MCF 10A (cell line): ENCODE results near the gene ATG7. TPM values are rescaled to one million over a fixed set of nuclear protein-coding genes. Genes with fewer than 3 reads are reported as not detected.

Experiments used
- BruUV-seq: library from RNA; stranded (reverse); fragments of 400-500 nt; replicated peaks from 2 replicates; lab custom pipeline; 2021; lab: Mats Ljungman, UMichigan
- CTCF ChIA-PET: fragments of 300-600 bp; sonication (Branson Sonifier 250); formaldehyde crosslinking; extraction: SDS; loops from one replicate; lab custom pipeline; 2021; ENCODE audit warnings: antibody characterized with exemption, inconsistent platforms; lab: Yijun Ruan, JAX
- POLR2A ChIA-PET: fragments of 300-600, 350-650 bp; sonication (Branson Sonifier 250); formaldehyde crosslinking; extraction: SDS; loops from one replicate; lab custom pipeline; 2020; ENCODE audit warnings: antibody characterized with exemption, inconsistent platforms; lab: Yijun Ruan, JAX
- DNase-seq: peaks from one replicate; pipeline ENCODE4 v3.0.0-alpha.2; 2018; ENCODE audit not compliant: unreplicated experiment
- H3K27ac Mint-ChIP-seq: one replicate; pipeline ENCODE4 v1.8.0; 2022; ENCODE audit warnings: mild to moderate bottlenecking, low read depth, mixed read lengths; ENCODE audit not compliant: unreplicated experiment
- H3K27me3 Mint-ChIP-seq: one replicate; pipeline ENCODE4 v1.8.0; 2022; ENCODE audit warnings: mixed read lengths; ENCODE audit not compliant: insufficient read depth, unreplicated experiment
- H3K36me3 Mint-ChIP-seq: one replicate; pipeline ENCODE4 v1.8.0; 2022; ENCODE audit warnings: mild to moderate bottlenecking, moderate library complexity, mixed read lengths; ENCODE audit not compliant: insufficient read depth, unreplicated experiment
- H3K4me1 Mint-ChIP-seq: one replicate; pipeline ENCODE4 v1.8.0; 2022; ENCODE audit warnings: mixed read lengths; ENCODE audit not compliant: insufficient read depth, unreplicated experiment
- H3K4me3 Mint-ChIP-seq: one replicate; pipeline ENCODE4 v1.8.0; 2022; ENCODE audit warnings: mild to moderate bottlenecking, moderate library complexity, mixed read lengths; ENCODE audit not compliant: unreplicated experiment
- H3K9me3 Mint-ChIP-seq: one replicate; pipeline ENCODE4 v1.8.0; 2022; ENCODE audit warnings: mixed read lengths; ENCODE audit not compliant: unreplicated experiment
- CTCF ChIP-seq: fragments of 200-600 bp; IDR thresholded peaks from one replicate; pipeline ENCODE4 v1.8.0; 2022; ENCODE audit warnings: antibody characterized with exemption, mild to moderate bottlenecking; ENCODE audit not compliant: unreplicated experiment
- intact Hi-C: fragments of 100-400 bp; cut with micrococcal nuclease; formaldehyde crosslinking; loops from 2 replicates; pipeline ENCODE4 v1.14.1; 2022
- total RNA-seq: library from RNA; stranded (reverse); gene quantifications from 2 replicates; pipeline ENCODE4 v1.2.3, GENCODE V29; 2022

Gene ATG7
- total RNA-seq, 1 experiment from 2014 or later = 54.0 TPM

DNA sequence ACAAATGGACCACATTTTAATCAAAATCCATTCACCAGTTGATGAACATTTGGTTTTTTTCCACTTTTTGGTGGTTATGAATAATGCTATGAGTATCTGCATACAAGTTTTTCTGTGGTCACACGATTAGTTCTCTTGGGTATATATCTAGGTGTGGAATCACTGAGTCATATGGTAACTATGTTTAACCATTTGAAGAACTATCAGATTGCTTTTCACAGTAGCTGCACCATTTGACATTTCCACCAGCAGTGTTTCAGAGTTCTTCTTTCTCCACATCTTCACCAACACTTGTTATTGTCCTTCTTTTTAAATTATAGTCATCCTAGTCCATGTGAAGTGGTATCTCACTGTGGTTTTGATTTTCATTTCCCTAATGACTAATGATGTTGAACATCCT is 33.3 kb upstream of the ATG7 start:
- peak; percentile 58 for DNase-seq
- peak overlapping the region; percentile 82 for H3K27ac Mint-ChIP-seq
- H3K9me3 Mint-ChIP-seq = no peaks in the 10 kb centered on the region
- no peaks in the 10 kb centered on the region for H3K27me3 Mint-ChIP-seq
- intact Hi-C loops = loop anchor here (1.0 to 5.0 kb wide), 2 partner anchors 33 to 50 kb away; partner anchors contain the start of gene ATG7
- H3K4me3 Mint-ChIP-seq = peak overlapping the region; percentile 32
- peaks cover 26% of the 10 kb centered on the region for H3K4me1 Mint-ChIP-seq
- CTCF ChIA-PET = interaction anchor here (0.6 to 3.9 kb wide), 3 partner anchors 74 to 178 kb away, joined by 3 to 80 read pairs (median 4); no protein-coding TSS in a partner anchor
- peaks cover under 1% of the 10 kb centered on the region for H3K36me3 Mint-ChIP-seq
- TF ChIP-seq CTCF = no peak
- POLR2A ChIA-PET = interaction anchor here (0.6 to 5.5 kb wide), 12 partner anchors 9 to 609 kb away, joined by 3 to 35 read pairs (median 4); partner anchors contain the start of genes ATG7 and VGLL4
- BruUV-seq = no TSS peak

- H3K4me3 Mint-ChIP-seq = no peak overlapping the region
- no peak for TF ChIP-seq CTCF
- POLR2A ChIA-PET = interaction anchor here (0.7 to 5.5 kb wide), 6 partner anchors 8 to 404 kb away, joined by 3 to 35 read pairs (median 3); partner anchors contain the start of gene VGLL4
- H3K36me3 Mint-ChIP-seq = no peaks in the 10 kb centered on the region
- CTCF ChIA-PET = interaction anchor here (0.9 to 1.2 kb wide), 3 partner anchors 13 to 179 kb away, joined by 3 to 4 read pairs (median 3); no protein-coding TSS in a partner anchor
- no peaks in the 10 kb centered on the region for H3K27me3 Mint-ChIP-seq
- no TSS peak for BruUV-seq
- no peak for DNase-seq
- no peaks in the 10 kb centered on the region for H3K9me3 Mint-ChIP-seq
- intact Hi-C loops = loop anchor here (5.0 kb wide), 1 partner anchor 33 kb away; the partner anchor contains the start of gene ATG7
- H3K4me1 Mint-ChIP-seq = peaks cover 30% of the 10 kb centered on the region
- peak overlapping the region; percentile 82 for H3K27ac Mint-ChIP-seq
These were observed 32.4 kb upstream of the ATG7 start for GRCh38 chr3:11239796-11240195.

DNA sequence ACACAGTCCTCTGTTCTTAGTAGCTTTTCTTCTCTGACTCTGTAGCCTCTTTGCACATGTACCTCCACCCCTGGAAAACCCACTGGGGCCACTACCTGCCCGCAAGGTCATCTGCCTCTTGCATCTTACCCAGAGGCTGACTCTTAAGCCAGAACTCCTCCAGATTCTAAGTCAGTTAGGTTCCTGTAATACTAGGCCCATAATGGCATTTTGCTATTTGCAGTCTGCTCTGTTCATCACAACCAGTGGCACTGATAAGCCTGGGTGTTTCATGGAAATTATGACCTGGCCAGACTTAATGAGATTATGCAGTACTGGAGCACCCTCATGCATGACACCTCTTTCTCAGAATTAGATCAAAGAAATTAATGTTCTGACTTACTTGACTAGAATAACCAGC is 31.7 kb upstream of the ATG7 start:
- no peak for TF ChIP-seq CTCF
- Mint-ChIP-seq H3K9me3 (no peaks in the 10 kb centered on the region), H3K27ac (no peak overlapping the region), H3K4me3 (no peak overlapping the region), H3K27me3 (no peaks in the 10 kb centered on the region), H3K4me1 (peaks cover 30% of the 10 kb centered on the region), H3K36me3 (no peaks in the 10 kb centered on the region)
- intact Hi-C loops = no loop called here
- ChIA-PET POLR2A (interaction anchor here (1.1 to 5.5 kb wide), 3 partner anchors 15 to 49 kb away, joined by 5 to 35 read pairs (median 26); partner anchors contain the start of gene ATG7), CTCF (interaction anchor here (0.8 to 1.2 kb wide), 3 partner anchors 13 to 180 kb away, joined by 3 read pairs; no protein-coding TSS in a partner anchor)
- no peak for DNase-seq
- no TSS peak for BruUV-seq

GRCh38 chr3:11244121-11244677 is 28.0 kb upstream of the ATG7 start:
- Mint-ChIP-seq H3K27ac (peak overlapping the region; percentile 63), H3K9me3 (no peaks in the 10 kb centered on the region), H3K36me3 (no peaks in the 10 kb centered on the region), H3K4me1 (peaks cover 11% of the 10 kb centered on the region), H3K27me3 (no peaks in the 10 kb centered on the region), H3K4me3 (no peak overlapping the region)
- peak; percentile 38 for DNase-seq
- intact Hi-C loops = no loop called here
- ChIA-PET POLR2A (interaction anchor here (0.6 to 2.3 kb wide), 8 partner anchors 9 to 1422 kb away, joined by 3 to 11 read pairs (median 3); partner anchors contain the start of gene ATG7), CTCF (interaction anchor here (0.5 to 2.0 kb wide), 9 partner anchors 8 to 1015 kb away, joined by 3 to 10 read pairs (median 4); partner anchors contain the start of gene ATG7)
- no TSS peak for BruUV-seq
- no peak for TF ChIP-seq CTCF
